Measurements from ENCODE around the gene LRCH1.

DNA sequence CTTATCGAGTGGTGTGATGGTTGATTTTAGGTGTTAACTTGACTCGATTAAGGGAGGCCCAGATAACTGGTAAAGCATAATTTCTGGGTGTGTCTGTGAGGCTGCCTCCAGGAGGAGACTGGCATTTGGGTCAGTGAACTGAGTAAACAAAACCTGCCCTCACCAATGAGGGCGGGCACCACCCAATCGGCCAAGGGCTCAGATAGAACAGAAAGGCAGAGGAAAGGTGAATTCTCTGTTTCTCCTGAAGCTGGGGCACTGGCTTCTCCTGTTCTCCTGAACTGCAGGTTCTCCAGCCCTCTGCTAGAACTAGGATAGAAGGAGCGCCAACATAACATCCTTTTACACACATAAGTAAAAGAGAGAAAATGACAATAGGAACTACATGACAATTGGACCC is 208.9 kb downstream of the LRCH1 start:
- TF ChIP-seq, protein P1, sequence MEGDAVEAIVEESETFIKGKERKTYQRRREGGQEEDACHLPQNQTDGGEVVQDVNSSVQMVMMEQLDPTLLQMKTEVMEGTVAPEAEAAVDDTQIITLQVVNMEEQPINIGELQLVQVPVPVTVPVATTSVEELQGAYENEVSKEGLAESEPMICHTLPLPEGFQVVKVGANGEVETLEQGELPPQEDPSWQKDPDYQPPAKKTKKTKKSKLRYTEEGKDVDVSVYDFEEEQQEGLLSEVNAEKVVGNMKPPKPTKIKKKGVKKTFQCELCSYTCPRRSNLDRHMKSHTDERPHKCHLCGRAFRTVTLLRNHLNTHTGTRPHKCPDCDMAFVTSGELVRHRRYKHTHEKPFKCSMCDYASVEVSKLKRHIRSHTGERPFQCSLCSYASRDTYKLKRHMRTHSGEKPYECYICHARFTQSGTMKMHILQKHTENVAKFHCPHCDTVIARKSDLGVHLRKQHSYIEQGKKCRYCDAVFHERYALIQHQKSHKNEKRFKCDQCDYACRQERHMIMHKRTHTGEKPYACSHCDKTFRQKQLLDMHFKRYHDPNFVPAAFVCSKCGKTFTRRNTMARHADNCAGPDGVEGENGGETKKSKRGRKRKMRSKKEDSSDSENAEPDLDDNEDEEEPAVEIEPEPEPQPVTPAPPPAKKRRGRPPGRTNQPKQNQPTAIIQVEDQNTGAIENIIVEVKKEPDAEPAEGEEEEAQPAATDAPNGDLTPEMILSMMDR (IDR thresholded peaks at IDR 0.05): no peak
- no peak for TF ChIP-seq POLR2AphosphoS5 (IDR thresholded peaks at IDR 0.05)
- no peak for TF ChIP-seq POLR2A (IDR thresholded peaks at IDR 0.05)
- no peak for TF ChIP-seq EP300 (IDR thresholded peaks at IDR 0.05)
